Measurements from ENCODE around the gene KDM2B. TPM values are rescaled to one million over a fixed set of nuclear protein-coding genes. Genes with fewer than 3 reads are reported as not detected.

KDM2B gene
- 10 to 100 TPM; 14.7 to 24.5 TPM for total RNA-seq

- TF ChIP-seq, protein P1, sequence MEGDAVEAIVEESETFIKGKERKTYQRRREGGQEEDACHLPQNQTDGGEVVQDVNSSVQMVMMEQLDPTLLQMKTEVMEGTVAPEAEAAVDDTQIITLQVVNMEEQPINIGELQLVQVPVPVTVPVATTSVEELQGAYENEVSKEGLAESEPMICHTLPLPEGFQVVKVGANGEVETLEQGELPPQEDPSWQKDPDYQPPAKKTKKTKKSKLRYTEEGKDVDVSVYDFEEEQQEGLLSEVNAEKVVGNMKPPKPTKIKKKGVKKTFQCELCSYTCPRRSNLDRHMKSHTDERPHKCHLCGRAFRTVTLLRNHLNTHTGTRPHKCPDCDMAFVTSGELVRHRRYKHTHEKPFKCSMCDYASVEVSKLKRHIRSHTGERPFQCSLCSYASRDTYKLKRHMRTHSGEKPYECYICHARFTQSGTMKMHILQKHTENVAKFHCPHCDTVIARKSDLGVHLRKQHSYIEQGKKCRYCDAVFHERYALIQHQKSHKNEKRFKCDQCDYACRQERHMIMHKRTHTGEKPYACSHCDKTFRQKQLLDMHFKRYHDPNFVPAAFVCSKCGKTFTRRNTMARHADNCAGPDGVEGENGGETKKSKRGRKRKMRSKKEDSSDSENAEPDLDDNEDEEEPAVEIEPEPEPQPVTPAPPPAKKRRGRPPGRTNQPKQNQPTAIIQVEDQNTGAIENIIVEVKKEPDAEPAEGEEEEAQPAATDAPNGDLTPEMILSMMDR (IDR thresholded peaks at IDR 0.05), result no peak
- Histone ChIP-seq H3K9me3 (no peaks in the 10 kb centered on the region), H3K36me3 (no peaks in the 10 kb centered on the region), H3K9ac (ENCODE audit: low read depth in 2 of 2, low read length in 2 of 2) (peak within 1 kb of the TSS; percentile 50 to 66), H3K4me3 (peak within 1 kb of the TSS; percentile 55), H3K27ac (peak within 1 kb of the TSS; percentile 60), H3K27me3 (no peaks in the 10 kb centered on the region), H3K4me1 (peaks cover 5% of the 10 kb centered on the region)
- peak; percentile 45 for DNase-seq
- intact Hi-C loops (cut with DNase I), result no loop called here
Measured at GRCh38 chr12:121580959-121581685, at the start of gene KDM2B. TSS of gene KDM2B (minus strand) at chr12:121581023. CDS start at chr12:121580911, 112 bp downstream.

- H3K4me1 ChIP-seq, result peaks cover 17% of the 10 kb centered on the region
- TF ChIP-seq, protein P1 (IDR thresholded peaks at IDR 0.05), result no peak
- peak overlapping the region; percentile 77 for H3K4me3 ChIP-seq
- peak overlapping the region; percentile 99 for H3K27ac ChIP-seq
- H3K9me3 ChIP-seq, result no peaks in the 10 kb centered on the region
- H3K9ac ChIP-seq (ENCODE audit: low read depth in 2 of 2, low read length in 2 of 2), result peak overlapping the region; percentile 60 to 93
- H3K36me3 ChIP-seq, result no peaks in the 10 kb centered on the region
- H3K27me3 ChIP-seq, result no peaks in the 10 kb centered on the region
- no peak for DNase-seq
- intact Hi-C loops (cut with DNase I), result loop anchor here (5.0 kb wide), 1 partner anchor 39 kb away; the partner anchor contains the start of gene MORN3
Measured at GRCh38 chr12:121628536-121628935, 47.7 kb upstream of the KDM2B start.

DNA sequence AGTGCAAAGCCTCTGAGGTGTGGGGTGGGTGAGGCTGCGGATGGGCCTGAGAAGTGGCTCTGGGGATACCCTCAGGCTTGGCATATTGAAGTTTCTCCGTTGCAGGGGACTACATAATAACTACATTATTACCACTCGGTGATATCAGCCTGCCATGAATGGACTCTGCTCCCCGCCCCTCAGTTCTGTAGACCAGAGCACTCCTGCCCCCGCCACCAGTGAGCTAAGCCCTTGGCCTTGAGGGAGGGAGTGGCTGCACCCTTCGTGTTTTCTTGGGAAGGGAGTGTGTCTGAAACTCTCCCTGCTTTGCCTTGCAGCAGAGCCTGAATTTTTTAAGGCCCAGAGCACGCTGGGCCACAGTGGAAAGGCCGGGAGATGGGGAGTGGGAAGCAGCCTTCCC, 47.2 kb upstream of the KDM2B start:
- Histone ChIP-seq H3K9me3 (no peaks in the 10 kb centered on the region), H3K4me1 (peaks cover 17% of the 10 kb centered on the region), H3K27ac (peak overlapping the region; percentile 99), H3K9ac (ENCODE audit: low read depth in 2 of 2, low read length in 2 of 2) (peak overlapping the region; percentile 60 to 93), H3K27me3 (no peaks in the 10 kb centered on the region), H3K4me3 (peak overlapping the region; percentile 77), H3K36me3 (no peaks in the 10 kb centered on the region)
- peak; percentile 73 for DNase-seq
- TF ChIP-seq, protein P1 (IDR thresholded peaks at IDR 0.05), result no peak
- intact Hi-C loops (cut with DNase I), result loop anchor here (5.0 kb wide), 1 partner anchor 39 kb away; the partner anchor contains the start of gene MORN3

DNA sequence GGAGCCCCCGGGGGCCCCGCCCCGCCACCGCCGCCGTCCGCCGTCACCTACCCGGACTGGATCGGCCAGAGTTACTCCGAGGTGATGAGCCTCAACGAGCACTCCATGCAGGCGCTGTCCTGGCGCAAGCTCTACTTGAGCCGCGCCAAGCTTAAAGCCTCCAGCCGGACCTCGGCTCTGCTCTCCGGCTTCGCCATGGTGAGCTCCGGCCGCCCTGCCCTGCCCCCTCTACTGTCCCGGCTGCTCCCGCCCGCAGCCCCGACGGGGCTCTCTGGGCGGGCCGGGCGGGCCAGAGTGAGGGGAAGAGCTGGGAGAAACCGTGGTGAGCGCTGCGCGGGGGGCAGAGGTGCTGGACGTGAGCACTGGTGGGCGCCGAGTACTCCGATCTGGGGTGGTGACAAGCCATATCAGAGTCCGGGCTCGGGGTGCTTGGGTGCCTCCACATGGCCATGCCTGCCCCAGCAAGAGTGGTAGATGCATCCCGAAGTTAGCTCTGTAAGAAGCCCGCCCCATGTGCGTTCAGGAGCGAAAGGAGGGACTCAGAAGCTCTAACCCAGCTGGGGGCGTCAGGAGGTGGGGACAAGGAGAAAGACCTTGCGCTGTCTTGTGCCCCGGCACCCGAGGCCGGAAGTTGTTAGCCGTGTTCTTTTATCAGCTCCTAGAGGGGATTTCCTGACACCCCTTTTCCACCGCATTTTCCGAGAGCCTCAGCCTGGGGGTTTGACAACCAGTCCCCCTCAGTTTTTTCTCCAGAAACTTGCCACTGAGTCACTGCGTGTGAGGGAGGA, 46.2 kb upstream of the KDM2B start:
- intact Hi-C loops (cut with DNase I), result loop anchor here (5.0 kb wide), 1 partner anchor 40 kb away; the partner anchor contains the start of gene MORN3
- Histone ChIP-seq H3K9me3 (no peaks in the 10 kb centered on the region), H3K27ac (peak overlapping the region; percentile 99), H3K9ac (ENCODE audit: low read depth in 2 of 2, low read length in 2 of 2) (peak overlapping the region; percentile 74 to 93), H3K4me1 (peaks cover 17% of the 10 kb centered on the region), H3K36me3 (no peaks in the 10 kb centered on the region), H3K27me3 (no peaks in the 10 kb centered on the region), H3K4me3 (peak overlapping the region; percentile 77)
- peak; percentile 69 for DNase-seq
- TF ChIP-seq, protein P1 (IDR thresholded peaks at IDR 0.05), result no peak

DNA sequence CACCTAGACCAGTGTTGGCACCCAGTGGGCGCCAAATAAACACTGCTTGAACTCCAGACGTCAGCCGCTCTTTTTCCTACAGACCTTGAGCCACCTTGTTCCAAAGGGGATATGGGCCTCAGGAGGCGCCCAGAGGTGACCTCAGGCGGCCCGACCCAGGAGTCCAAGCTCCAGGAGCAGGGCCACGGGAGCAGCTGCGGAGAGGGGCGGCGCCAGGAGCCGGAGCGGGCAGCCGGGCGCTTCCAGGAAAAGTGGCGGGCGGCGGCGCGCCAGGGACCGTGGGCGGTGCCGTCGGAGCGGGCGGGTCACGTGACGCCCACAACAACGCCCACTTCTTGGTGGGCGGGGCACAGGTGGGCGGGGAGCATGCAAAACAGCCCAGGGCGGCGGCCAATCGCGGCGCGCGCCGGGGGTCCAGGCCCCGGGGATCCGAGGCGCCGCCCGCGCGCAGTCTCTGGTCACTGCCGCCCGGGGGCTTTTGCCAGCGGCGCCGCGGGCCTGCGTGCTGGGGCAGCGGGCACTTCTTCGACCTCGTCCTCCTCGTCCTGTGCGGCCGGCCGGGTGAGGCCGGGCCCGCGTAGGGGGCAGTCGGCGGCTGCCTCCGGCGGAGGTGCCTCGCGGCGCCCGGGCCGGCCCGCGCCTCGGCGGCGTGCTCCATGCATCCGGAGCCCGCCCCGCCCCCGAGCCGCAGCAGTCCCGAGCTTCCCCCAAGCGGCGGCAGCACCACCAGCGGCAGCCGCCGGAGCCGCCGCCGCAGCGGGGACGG, 45.4 kb upstream of the KDM2B start, which contains the start of gene ORAI1:
TSS of gene ORAI1 (plus strand) at position 444 of the 766 bp plus-strand sequence.
- peak; percentile 98 for DNase-seq
- no peaks in the 10 kb centered on the region for H3K36me3 ChIP-seq
- no peaks in the 10 kb centered on the region for H3K9me3 ChIP-seq
- intact Hi-C loops (cut with DNase I), result loop anchor here (5.0 kb wide), 1 partner anchor 41 kb away; the partner anchor contains the start of gene MORN3
- TF ChIP-seq, protein P1 (IDR thresholded peaks at IDR 0.05), result no peak
- H3K27ac ChIP-seq, result peak within 1 kb of the TSS; percentile 99
- peaks cover 17% of the 10 kb centered on the region for H3K4me1 ChIP-seq
- H3K4me3 ChIP-seq, result peak within 1 kb of the TSS; percentile 77
- H3K27me3 ChIP-seq, result no peaks in the 10 kb centered on the region
- peak within 1 kb of the TSS; percentile 74 to 93 for H3K9ac ChIP-seq (ENCODE audit: low read depth in 2 of 2, low read length in 2 of 2)
